ENCODE data around the gene RBM44.
"Not testable (repeated sequence)": the region's sequence is repeated elsewhere in the genome, so short reads cannot be mapped to it uniquely, and the experiment has no call there.

The RBM44 gene

GRCh38 chr2:237783678-237784077 is 14.9 kb upstream of the RBM44 start:
- DNase-seq = not testable (repeated sequence)

GRCh38 chr2:237786936-237787335 is 11.6 kb upstream of the RBM44 start:
- no peak for DNase-seq

GRCh38 chr2:237790353-237790752 is 8.2 kb upstream of the RBM44 start:
- DNase-seq = no peak

GRCh38 chr2:237791977-237792727 is 6.4 kb upstream of the RBM44 start:
- DNase-seq = no peak

GRCh38 chr2:237797253-237797652 is 1.3 kb upstream of the RBM44 start:
- DNase-seq = no peak

GRCh38 chr2:237799060-237799428 is 465 bp downstream of the RBM44 start:
- DNase-seq = no peak

- DNase-seq = no peak
These were observed 2.9 kb downstream of the RBM44 start for GRCh38 chr2:237801466-237801865.

GRCh38 chr2:237806334-237806733 is 7.8 kb downstream of the RBM44 start:
- DNase-seq = no peak

GRCh38 chr2:237815637-237816036 is 17.1 kb downstream of the RBM44 start:
- peak; percentile 76 for DNase-seq

- DNase-seq = no peak
These were observed 18.0 kb downstream of the RBM44 start for GRCh38 chr2:237816531-237816930.

- DNase-seq = peak; percentile 68
These were observed 19.5 kb downstream of the RBM44 start for GRCh38 chr2:237818066-237818473.

GRCh38 chr2:237819231-237819630 is 20.7 kb downstream of the RBM44 start:
- peak; percentile 22 for DNase-seq

- no peak for DNase-seq
These were observed 21.8 kb downstream of the RBM44 start for GRCh38 chr2:237820421-237820820.

- no peak for DNase-seq
These were observed 25.0 kb downstream of the RBM44 start for GRCh38 chr2:237823544-237823943.

- peak; percentile 12 for DNase-seq
These were observed 25.5 kb downstream of the RBM44 start for GRCh38 chr2:237824085-237824484.

GRCh38 chr2:237827421-237827987 is 28.9 kb downstream of the RBM44 start:
- no peak for DNase-seq

GRCh38 chr2:237830522-237830921 is 31.9 kb downstream of the RBM44 start:
- no peak for DNase-seq

- no peak for DNase-seq
These were observed 35.0 kb downstream of the RBM44 start for GRCh38 chr2:237833546-237833945.

- no peak for DNase-seq
These were observed 36.8 kb downstream of the RBM44 start for GRCh38 chr2:237835372-237835771.

- DNase-seq = no peak
These were observed 42.5 kb downstream of the RBM44 start for GRCh38 chr2:237841051-237841450.

GRCh38 chr2:237848940-237849339 is 50.4 kb downstream of the RBM44 start:
- DNase-seq = not testable (repeated sequence)

GRCh38 chr2:237854295-237854694 is 55.7 kb downstream of the RBM44 start:
- DNase-seq = no peak

GRCh38 chr2:237857791-237858190 is 59.2 kb downstream of the RBM44 start:
- DNase-seq = no peak

GRCh38 chr2:237858294-237859081 is 59.9 kb downstream of the RBM44 start:
- peak; percentile 47 for DNase-seq

Data from activated CD4-positive, alpha-beta T cell treated with anti-CD3 and anti-CD28 coated beads, Interleukin-2, amount 50 U/mL, for 16 hours (primary cell).